PC-3 (cell line): ENCODE measurements around the gene PWWP2B.

Experiments
- EZH2 ChIP-seq: fragments of 300-600 bp; sonication (generic); IDR thresholded peaks from one replicate; pipeline ENCODE4 v1.6.1; 2017; ENCODE audit warnings: antibody characterized with exemption, mild to moderate bottlenecking, low read length; ENCODE audit not compliant: unreplicated experiment
- TF ChIP-seq, protein P1 (sequence below): fragments of 300-600 bp; sonication (generic); conservative IDR thresholded peaks from 2 replicates; pipeline ENCODE4 v1.5.1; 2017; ENCODE audit warnings: antibody characterized with exemption, low read depth, mild to moderate bottlenecking, low read length

DNA sequence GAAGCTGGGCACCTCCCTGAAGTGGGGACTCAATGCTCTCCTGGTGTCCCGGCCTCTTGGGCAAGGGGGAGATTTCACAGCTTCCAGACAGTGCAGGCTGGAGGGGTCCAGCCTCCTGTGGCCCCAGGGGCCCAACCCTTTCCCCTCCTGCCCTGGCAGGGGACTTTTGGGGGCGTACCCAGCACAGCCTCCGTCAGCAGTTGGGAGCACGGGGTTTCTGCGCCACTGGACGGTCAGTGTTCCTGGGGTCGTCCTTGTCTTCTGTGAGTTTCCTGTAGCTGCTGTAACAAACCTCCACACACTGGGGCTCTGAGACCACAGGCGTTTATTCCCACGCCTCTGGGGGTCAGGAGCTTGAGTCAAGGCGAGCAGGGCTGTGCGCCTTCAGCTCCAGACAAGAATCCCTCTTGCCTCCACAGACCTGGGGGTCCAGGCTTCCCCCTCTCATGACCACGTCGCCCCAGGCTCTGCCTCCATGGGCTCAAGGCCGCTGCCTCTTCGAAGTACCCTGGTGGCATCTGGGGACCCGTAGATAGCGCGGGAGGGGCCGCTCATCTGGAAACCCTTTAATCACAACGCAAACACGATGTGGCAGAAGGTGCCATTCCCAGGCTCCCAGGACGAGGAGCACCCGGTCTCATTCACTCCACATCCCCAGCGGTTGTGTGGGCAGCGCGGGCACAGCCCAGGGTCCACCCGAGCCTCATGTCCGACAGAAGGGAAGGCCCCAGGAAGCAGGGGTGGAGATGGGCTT lies 14.0 kb downstream of the PWWP2B start:
- TF ChIP-seq, protein P1, sequence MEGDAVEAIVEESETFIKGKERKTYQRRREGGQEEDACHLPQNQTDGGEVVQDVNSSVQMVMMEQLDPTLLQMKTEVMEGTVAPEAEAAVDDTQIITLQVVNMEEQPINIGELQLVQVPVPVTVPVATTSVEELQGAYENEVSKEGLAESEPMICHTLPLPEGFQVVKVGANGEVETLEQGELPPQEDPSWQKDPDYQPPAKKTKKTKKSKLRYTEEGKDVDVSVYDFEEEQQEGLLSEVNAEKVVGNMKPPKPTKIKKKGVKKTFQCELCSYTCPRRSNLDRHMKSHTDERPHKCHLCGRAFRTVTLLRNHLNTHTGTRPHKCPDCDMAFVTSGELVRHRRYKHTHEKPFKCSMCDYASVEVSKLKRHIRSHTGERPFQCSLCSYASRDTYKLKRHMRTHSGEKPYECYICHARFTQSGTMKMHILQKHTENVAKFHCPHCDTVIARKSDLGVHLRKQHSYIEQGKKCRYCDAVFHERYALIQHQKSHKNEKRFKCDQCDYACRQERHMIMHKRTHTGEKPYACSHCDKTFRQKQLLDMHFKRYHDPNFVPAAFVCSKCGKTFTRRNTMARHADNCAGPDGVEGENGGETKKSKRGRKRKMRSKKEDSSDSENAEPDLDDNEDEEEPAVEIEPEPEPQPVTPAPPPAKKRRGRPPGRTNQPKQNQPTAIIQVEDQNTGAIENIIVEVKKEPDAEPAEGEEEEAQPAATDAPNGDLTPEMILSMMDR: no peak
- TF ChIP-seq EZH2: no peak
